GM18519 (cell line): ENCODE results near the gene MGAT3.
A peak's percentile ranks its signal among the peaks of the same experiment; 100 is the strongest.
"Not testable (repeated sequence)": the region's sequence is repeated elsewhere in the genome, so short reads cannot be mapped to it uniquely, and the experiment has no call there.

Experiments used
- ATAC-seq: cut with Tn5 transposase; IDR thresholded peaks from one replicate; pipeline ENCODE4 v1.9.1; 2021; ENCODE audit warnings: mild to moderate bottlenecking, moderate library complexity; ENCODE audit not compliant: unreplicated experiment, low FRiP score

The MGAT3 gene

DNA sequence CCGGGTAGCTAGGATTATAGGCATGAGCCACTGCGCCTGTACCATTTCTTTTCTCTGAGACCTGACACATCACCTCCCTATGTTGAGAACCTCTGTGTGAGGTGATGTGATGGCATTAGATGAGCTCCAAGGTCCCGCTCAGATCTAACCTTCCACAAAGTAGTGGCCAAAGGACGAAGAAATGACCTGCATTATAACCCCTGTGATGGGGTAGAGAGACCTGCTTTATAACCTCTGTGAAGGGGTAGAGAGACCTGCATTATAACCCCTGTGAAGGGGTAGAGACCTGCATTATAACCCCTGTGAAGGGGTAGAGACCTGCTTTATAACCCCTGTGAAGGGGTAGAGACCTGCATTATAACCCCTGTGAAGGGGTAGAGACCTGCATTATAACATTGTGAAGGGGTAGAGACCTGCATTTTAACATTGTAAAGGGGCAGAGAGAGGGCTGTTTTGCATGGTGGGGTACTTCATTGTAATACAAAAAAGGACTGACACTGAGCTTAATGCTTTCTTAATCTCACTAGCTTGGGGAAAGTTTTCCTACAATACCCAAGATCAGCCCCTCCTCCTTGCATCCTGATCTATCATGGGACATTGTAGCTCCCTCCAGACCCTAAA, 53.8 kb downstream of the MGAT3 start:
- ATAC-seq: no peak

DNA sequence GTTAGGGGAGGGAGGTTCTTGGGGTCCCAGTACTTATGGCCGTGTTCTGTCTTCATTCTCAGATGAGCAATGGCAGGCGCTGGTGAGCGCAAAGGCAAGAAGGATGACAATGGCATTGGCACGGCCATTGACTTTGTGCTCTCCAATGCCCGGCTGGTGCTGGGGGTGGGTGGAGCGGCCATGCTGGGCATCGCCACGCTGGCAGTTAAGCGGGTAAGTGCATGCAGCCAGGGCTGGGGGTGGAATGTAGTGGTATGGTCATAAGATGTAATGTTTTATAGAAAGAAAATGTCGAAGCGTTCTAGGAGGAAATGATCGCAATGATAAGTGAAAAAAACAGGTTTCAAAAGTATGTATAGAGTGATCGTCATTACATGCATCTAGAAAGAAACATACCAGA, 54.4 kb downstream of the MGAT3 start:
- no peak for ATAC-seq

DNA sequence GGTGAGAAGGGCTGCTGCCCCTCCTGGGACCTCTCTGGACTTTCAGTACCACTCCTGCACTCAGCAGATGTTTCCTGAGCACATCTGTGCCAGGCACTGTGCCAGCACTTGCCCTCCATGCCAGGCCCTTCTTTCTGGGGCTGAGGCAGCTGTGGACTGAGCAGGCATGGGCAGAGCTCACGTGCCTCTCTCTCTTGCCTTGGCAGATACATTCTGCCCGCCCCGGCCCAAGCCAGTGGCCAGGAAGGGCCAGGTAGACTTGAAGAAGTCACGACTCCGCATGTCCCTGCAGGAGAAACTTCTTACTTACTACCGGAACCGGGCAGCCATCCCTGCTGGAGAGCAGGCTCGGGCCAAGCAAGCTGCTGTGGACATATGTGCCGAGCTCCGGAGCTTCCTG, 55.2 kb downstream of the MGAT3 start:
- ATAC-seq: no peak

DNA sequence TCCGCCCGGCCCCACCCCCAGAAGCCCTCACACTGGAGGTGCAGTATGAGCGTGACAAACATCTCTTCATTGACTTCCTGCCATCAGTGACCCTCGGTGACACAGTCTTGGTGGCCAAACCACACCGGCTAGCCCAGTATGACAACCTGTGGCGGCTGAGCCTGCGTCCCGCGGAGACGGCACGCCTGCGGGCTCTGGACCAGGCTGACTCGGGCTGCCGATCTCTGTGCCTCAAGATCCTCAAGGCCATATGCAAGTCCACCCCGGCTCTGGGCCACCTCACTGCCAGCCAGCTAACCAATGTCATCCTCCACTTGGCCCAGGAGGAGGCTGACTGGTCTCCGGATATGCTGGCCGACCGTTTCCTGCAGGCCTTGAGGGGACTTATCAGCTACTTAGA, 57.0 kb downstream of the MGAT3 start:
- ATAC-seq: no peak

DNA sequence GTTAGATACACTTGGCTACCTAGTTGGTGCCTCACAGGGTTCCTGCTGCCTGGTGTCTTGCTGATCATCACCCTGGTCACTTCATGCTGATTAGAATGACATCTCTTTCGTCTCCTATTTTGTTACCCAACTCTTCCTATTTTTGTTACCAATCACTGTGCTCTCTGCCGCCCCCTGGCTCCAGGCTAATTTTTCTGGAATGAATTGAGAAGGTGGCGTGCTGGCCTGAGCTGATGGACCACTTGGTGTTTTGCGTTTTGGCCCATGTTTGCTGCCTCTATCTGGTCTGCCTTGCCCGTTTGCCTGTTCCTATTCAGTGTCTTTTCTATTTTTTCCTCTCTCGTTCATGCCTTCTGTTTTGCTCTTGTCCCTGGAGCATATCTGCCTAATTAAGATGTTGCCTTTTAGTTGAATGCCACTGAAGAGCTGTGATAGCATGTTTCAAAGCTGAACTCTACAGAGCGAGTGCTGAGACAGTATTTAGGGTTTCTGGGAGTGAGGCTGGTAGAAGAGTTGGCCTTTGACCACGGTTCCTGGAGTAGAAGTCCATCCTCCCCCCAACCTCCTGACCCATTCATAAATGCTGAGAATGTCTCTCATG, 57.7 kb downstream of the MGAT3 start:
- no peak for ATAC-seq

DNA sequence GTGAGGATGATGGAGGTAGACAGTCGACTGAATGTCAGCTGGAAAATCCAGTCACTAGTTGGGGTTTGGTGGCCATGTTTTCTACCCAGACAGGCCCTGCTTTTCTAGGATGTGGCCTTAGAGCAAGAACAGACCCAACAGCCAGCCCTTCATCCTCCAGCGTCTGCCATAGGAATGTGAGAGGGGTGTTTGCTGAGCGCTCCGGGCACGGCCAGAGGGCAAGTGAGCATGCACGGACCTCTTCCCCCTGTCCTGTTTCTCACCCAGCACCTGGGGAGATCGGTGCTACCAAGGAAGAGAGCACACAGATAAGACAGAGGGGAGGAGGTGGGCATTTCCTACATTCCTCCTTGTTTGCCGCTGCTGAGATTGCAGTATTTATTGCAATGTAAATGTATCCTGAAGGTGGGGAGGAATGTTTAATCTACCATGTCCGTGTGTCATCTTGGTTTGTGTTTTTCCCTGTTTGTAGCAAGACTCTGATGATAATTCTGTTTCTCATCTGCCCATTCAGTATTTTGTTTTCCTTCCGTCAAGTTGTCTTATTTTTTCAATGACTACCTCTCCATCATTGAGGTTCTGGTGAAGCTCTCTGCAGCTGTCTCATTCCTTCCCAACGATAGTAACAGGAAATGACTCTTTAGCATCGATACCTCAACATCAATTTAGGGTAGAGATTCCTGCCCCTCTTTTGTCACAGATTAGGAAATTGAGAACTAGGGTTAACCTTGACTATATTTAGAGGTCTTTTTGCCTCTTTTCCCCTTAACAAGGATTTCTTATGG, 58.6 kb downstream of the MGAT3 start:
- ATAC-seq: no peak

DNA sequence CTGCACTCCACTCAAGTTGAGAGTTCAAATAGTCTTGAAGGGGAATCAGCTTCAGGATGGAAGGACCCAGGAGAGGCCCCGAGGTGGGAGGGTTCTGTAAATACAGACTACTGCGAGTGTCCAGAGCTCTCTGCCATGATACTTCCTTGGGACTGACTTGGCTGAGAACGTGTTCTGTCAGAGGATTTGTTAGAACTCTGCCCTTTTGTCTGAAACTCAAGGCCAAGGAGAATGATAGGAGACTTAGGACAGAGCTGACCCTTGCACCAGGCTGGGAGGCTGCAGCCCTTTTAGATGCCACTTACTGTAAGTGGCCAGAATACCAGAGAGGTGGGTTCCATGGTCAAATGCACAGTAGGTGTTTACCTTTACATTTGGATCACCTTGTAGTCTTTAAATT, 60.7 kb downstream of the MGAT3 start:
- no peak for ATAC-seq

DNA sequence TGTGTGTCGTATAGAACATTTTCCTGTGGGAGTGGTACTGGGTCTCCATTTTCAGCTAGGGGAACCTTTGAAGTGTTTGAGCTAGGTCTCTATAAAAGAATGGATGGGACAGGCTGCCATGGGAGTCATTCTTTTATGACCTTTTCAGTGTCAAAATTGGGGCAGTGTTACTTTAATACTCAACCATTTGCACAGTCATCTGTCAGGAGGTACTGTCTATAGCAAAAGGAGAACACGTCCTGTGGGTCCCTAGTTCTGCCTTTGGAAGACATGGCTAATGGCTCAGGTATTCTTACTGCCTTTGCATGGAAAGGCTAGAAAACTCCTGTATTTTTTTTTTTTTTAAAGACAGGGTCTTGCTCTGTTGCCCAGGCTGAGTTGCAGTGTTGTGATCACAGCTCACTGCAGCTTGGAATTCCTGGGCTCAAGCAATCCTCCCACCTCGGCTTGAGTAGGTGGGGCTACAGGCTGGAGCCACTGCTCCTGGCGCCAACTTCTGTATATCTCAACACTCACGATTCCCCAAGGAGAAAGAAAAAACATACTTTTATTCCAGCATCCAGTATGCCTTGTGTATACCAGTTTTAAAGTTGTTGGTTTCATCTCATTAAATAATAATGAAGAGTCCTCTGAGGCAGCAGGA, 61.5 kb downstream of the MGAT3 start:
- no peak for ATAC-seq

DNA sequence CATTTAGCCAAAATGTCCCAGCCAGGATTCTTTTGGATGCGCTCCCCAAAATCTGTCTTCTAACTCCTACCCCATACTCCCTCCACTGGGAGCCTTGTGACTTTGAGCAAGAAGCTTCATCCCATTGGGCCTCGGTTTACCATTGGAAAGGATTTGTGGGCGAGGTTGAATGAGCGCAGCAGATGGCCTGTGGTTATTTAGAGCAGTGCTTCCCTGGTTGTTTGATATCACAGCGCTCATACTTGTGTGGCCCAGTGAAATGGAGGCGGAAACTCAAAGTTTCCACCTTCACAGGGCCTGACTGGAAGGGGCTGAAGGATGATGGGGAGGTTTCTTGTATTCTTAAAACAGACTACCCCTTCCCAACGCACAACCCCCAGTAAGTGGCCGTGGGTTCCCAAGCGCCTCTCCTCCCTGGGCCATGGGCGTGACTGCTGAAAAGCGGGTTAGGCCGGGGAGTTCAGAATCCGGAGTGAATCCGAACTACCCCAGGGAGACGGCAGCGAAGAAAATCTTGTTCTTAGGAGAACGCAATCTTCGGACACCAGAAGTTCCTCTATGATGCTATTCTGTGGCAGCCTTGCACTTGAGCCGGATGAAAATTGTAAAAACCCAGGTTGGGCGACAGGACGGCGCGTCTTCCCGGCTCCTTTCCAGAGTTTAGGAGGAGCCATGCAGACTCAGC, 62.3 kb downstream of the MGAT3 start:
- no peak for ATAC-seq

DNA sequence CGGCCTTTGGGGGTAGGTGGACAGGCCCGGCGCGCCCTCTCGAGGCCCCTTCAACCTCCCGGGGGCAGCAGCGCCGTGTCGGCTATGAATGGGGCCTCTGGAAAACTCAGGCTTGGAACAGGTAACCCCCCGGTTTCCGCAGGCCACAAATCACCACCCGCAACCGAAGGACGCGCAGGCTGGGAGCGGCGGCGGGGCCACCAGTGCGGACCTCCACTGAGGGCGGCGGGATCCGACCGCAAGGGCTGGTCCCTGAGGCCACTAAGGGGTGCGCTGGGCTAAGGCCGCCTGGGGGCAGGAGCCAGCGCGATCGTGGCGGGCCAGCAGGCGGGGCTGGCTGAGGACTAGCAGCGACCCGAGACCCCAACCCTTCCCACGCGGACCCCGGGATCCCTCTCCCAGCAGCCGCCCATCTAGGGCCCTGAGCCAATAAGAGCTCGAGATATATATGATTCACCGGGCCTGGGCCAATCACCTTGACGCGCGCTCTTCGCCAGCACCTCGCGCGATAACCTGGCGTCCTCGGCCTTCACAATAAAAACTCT, 62.9 kb downstream of the MGAT3 start:
- ATAC-seq: peak; percentile 60

DNA sequence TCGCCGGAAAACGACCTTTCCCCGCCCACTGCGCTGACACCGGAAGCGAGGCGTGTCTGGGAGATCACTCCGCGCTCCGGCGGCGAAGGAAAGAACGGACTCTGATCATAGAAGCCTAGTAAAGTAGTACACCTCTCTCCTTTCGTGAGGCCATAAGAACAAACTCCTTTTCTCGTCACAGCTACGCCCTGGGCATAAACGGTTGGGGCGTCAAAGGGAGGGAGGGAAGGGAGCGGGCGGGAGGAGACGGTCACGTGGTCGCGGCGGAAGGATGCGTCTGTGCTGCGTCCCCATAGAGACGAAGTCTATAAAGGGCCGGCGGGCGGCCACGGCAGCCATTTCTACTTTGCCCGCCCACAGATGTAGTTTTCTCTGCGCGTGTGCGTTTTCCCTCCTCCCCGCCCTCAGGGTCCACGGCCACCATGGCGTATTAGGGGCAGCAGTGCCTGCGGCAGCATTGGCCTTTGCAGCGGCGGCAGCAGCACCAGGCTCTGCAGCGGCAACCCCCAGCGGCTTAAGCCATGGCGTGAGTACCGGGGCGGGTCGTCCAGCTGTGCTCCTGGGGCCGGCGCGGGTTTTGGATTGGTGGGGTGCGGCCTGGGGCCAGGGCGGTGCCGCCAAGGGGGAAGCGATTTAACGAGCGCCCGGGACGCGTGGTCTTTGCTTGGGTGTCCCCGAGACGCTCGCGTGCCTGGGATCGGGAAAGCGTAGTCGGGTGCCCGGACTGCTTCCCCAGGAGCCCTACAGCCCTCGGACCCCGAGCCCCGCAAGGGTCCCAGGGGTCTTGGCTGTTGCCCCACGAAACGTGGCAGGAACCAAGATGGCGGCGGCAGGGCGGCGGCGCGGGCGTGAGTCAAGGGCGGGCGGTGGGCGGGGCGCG, 63.7 kb downstream of the MGAT3 start, which contains the start of gene ATF4:
Gene ATF4, plus strand, starts transcription at position 337 of the 880 bp plus-strand sequence. CDS start 884 bp downstream, outside the sequence.
- ATAC-seq: peak; percentile 21

DNA sequence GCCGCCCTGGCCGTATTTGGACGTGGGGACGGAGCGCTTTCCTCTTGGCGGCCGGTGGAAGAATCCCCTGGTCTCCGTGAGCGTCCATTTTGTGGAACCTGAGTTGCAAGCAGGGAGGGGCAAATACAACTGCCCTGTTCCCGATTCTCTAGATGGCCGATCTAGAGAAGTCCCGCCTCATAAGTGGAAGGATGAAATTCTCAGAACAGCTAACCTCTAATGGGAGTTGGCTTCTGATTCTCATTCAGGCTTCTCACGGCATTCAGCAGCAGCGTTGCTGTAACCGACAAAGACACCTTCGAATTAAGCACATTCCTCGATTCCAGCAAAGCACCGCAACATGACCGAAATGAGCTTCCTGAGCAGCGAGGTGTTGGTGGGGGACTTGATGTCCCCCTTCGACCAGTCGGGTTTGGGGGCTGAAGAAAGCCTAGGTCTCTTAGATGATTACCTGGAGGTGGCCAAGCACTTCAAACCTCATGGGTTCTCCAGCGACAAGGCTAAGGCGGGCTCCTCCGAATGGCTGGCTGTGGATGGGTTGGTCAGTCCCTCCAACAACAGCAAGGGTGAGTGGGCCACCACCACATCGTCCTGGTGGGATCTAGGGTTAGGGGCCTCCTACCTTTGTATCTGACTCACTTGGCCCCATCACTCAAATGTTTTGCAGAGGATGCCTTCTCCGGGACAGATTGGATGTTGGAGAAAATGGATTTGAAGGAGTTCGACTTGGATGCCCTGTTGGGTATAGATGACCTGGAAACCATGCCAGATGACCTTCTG, 64.5 kb downstream of the MGAT3 start:
- not testable (repeated sequence) for ATAC-seq

DNA sequence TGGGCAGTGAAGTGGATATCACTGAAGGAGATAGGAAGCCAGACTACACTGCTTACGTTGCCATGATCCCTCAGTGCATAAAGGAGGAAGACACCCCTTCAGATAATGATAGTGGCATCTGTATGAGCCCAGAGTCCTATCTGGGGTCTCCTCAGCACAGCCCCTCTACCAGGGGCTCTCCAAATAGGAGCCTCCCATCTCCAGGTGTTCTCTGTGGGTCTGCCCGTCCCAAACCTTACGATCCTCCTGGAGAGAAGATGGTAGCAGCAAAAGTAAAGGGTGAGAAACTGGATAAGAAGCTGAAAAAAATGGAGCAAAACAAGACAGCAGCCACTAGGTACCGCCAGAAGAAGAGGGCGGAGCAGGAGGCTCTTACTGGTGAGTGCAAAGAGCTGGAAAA, 65.3 kb downstream of the MGAT3 start:
- not testable (repeated sequence) for ATAC-seq

DNA sequence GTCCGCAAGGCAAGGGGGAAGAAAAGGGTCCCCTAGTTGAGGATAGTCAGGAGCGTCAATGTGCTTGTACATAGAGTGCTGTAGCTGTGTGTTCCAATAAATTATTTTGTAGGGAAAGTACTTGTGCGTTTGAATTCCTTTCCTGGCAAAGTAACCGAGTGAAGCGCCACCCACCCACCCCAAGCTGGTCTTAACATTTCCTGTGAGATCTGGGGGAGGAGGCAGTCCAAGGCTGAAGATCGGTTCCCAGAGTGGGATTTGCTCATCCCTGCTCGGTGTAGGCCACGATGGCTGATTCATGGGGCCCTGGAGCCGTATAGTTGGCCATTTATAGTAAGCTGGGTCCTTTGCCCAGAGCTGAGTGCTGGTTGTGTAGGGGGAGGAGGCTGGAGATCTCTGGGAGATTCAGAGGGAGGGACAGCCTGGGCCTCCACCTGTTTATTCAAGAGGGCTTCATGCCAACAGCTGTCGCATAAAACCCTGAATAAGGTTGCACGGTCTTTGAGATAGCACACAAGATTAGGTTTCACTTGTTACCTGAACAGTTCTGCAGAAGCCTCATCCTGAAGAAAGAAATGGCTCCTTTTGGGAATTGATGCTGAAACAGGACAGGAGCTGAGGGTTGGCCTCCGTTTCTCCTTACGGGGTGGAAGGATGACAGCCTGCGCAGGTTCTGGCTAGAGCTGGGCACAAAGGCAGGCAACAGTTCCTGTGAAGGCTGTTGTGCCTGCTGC, 65.9 kb downstream of the MGAT3 start:
- ATAC-seq: no peak

DNA sequence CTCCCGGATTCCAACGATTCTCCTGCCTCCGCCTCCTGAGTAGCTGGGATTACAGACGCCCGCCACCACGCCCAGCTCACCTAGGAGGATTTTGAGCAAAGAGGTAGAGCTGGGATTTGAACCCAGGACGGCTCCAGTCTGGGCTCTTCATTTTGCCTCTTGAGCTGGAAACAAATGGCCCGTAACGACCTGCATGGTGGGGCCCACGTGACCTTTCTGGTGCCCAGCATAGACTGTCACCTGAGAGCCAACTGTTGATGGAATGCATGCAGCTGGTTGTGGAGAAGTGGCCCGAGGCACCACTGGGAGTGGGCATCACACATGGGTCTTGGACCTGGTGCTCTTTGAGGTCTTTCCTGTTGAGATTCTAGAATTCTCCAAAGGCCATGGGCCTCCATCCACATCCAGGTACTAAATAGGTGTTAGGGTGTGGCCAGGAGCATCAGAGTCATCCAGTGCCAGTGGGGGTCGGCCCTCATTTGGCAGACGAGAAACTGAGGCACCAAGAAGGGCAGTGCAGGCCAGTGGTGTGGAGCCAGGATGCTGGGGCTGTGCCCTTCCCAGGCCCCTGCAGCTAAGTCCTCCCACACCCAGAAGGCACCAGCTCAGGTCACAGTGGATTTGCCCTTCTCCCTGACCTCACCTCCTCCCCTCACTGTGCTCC, 67.4 kb downstream of the MGAT3 start:
- ATAC-seq: no peak

DNA sequence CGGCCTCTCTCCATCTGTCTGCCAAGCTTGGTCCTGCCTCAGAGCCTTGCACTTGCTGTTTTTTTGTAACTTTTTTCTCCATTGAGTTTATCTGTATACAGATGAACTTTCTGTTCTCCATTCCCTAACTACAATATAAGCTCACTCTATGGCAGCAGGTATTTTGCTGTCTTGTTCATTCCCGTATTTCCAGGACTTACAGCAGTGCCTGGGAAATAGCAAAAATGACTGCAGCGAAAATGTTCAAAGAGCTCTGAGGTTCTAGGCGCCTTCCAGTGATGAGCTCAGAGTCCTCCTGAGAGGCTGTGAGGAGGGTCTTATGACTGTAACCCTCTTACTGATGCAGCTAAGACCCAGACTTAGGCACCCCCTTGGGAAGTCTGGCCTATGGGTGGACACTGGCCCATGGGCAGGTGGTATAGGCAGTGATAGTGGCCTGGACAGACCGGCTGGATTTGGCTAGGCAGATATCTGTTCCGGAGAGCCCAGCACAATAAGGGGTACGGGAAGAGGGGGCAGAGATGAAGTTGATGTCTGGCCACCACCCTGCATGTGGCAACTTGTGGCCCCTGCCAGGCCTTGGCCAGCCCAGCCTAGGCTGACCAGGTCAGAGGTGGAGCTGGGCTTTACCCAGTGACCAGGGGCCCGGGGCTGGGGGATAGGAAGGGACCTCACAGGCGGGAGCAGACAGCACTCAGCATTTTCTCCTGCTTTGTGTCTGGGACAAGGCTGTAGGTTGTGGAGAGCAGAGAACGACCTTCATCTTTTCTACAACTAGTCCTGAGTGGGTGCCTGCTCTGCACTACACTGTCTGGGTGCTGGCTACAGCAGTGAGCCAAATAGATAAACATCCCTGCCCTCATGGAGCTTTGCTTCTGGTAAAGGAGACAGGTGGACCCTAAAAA, 68.2 kb downstream of the MGAT3 start:
- no peak for ATAC-seq

DNA sequence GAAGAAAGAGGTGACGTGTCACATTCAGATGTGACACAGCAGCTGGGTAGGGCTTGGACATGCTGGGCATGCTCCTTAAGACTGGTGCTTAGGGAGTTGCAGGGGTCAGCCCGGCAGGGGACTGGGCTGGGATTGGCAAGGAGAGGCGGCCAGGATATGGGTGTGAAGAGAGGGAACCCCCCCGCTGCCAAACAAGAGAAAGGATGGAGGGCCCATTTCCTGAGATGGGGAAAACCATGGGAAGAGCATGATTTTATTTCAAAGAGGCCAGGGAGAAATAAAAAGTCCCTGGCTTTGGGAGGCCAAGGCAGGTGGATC, 68.8 kb downstream of the MGAT3 start:
- ATAC-seq: no peak
